Measurements from ENCODE around the gene RBBP4.

DNA sequence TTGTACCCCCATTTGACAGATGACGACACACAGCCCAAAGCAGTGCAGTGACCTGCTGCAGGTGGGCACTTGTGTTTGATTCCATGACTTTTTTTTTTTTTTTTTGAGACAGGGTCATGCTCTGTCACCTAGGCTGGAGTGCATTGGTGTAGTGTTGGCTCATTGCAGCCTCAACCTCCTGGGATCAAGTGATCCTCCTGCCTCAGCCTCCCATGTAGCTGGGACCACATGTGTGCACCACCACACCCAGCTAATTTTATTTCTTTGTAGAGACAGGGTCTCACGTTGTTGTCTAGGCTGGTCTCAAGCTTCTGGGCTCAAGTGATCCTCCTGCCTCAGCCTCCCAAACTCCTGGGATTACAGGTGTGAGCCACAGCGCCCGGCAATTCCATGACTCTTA is 66.5 kb downstream of the RBBP4 start:
- no peak for TF ChIP-seq POLR2A (IDR thresholded peaks at IDR 0.05)
- TF ChIP-seq, protein P1, sequence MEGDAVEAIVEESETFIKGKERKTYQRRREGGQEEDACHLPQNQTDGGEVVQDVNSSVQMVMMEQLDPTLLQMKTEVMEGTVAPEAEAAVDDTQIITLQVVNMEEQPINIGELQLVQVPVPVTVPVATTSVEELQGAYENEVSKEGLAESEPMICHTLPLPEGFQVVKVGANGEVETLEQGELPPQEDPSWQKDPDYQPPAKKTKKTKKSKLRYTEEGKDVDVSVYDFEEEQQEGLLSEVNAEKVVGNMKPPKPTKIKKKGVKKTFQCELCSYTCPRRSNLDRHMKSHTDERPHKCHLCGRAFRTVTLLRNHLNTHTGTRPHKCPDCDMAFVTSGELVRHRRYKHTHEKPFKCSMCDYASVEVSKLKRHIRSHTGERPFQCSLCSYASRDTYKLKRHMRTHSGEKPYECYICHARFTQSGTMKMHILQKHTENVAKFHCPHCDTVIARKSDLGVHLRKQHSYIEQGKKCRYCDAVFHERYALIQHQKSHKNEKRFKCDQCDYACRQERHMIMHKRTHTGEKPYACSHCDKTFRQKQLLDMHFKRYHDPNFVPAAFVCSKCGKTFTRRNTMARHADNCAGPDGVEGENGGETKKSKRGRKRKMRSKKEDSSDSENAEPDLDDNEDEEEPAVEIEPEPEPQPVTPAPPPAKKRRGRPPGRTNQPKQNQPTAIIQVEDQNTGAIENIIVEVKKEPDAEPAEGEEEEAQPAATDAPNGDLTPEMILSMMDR (IDR thresholded peaks at IDR 0.05 in 4 of 5, conservative IDR thresholded peaks at IDR 0.05 in 1 of 5): no peak

Data from gastrocnemius medialis (tissue), 4 donors.